Activated CD4-positive, alpha-beta memory T cell treated with anti-CD3 and anti-CD28 coated beads, Interleukin-2, amount 10 ng/mL, durations not matched to agents 7 days and 5 days (primary cell): ENCODE measurements around the gene CABP4. TPM values are rescaled to one million over a fixed set of nuclear protein-coding genes. Genes with fewer than 3 reads are reported as not detected.

Experiments used
- CTCF ChIA-PET: fragments of 350-600 bp; sonication (Branson Sonifier 250); formaldehyde crosslinking; loops from one replicate; lab custom pipeline; 2021; ENCODE audit warnings: antibody characterized with exemption, inconsistent platforms; lab: Charles Lee
- POLR2A ChIA-PET: fragments of 350-600 bp; sonication (Branson Sonifier 250); formaldehyde crosslinking; loops from one replicate; lab custom pipeline; 2021; ENCODE audit warnings: antibody characterized with exemption; lab: Charles Lee
- DNase-seq: peaks from one replicate; pipeline ENCODE4 v3.0.0-alpha.2; 2020
- H3K27ac Mint-ChIP-seq: one replicate; pipeline ENCODE4 v1.8.0; 2021; ENCODE audit warnings: mild to moderate bottlenecking, mixed read lengths
- H3K27me3 Mint-ChIP-seq: one replicate; pipeline ENCODE4 v1.8.0; 2021; ENCODE audit warnings: mixed read lengths
- H3K36me3 Mint-ChIP-seq: one replicate; pipeline ENCODE4 v1.8.0; 2021; ENCODE audit warnings: low read depth, mixed read lengths
- H3K4me1 Mint-ChIP-seq: one replicate; pipeline ENCODE4 v1.8.0; 2021; ENCODE audit warnings: mixed read lengths
- H3K4me3 Mint-ChIP-seq: one replicate; pipeline ENCODE4 v1.8.0; 2021; ENCODE audit warnings: mild to moderate bottlenecking, mixed read lengths
- H3K9me3 Mint-ChIP-seq: one replicate; pipeline ENCODE4 v1.8.0; 2021; ENCODE audit warnings: mixed read lengths
- total RNA-seq, 2 experiments: library from RNA; stranded (reverse); gene quantifications; one replicate each; pipeline ENCODE4 v1.2.3, GENCODE V29; 2021

The CABP4 gene
- total RNA-seq, 2 experiments from 2014 or later = 2.3 to 3.3 TPM

- Mint-ChIP-seq H3K4me1 (peaks cover 37% of the 10 kb centered on the region), H3K9me3 (no peaks in the 10 kb centered on the region), H3K27me3 (no peaks in the 10 kb centered on the region), H3K36me3 (peaks cover 57% of the 10 kb centered on the region), H3K4me3 (no peak overlapping the region), H3K27ac (no peak overlapping the region)
- POLR2A ChIA-PET = interaction anchor here (1.0 to 7.9 kb wide), 7 partner anchors 9 to 202 kb away, joined by 3 to 39 read pairs (median 4); partner anchors contain the start of genes PITPNM1 and PTPRCAP
- no peak for DNase-seq
- CTCF ChIA-PET = no interaction called here
Measured at GRCh38 chr11:67490727-67491065, 35.5 kb downstream of the CABP4 start.

GRCh38 chr11:67491276-67492068 is 36.3 kb downstream of the CABP4 start:
- Mint-ChIP-seq H3K27ac (no peak overlapping the region), H3K4me1 (peaks cover 29% of the 10 kb centered on the region), H3K27me3 (no peaks in the 10 kb centered on the region), H3K9me3 (no peaks in the 10 kb centered on the region), H3K36me3 (peaks cover 57% of the 10 kb centered on the region), H3K4me3 (no peak overlapping the region)
- POLR2A ChIA-PET = interaction anchor here (1.0 to 7.9 kb wide), 8 partner anchors 11 to 203 kb away, joined by 3 to 39 read pairs (median 4); partner anchors contain the start of genes PITPNM1 and PTPRCAP
- CTCF ChIA-PET = no interaction called here
- DNase-seq = no peak

GRCh38 chr11:67492069-67492727 is 37.0 kb downstream of the CABP4 start:
- no peak for DNase-seq
- H3K36me3 Mint-ChIP-seq = peaks cover 55% of the 10 kb centered on the region
- H3K4me1 Mint-ChIP-seq = peaks cover 22% of the 10 kb centered on the region
- CTCF ChIA-PET = no interaction called here
- H3K9me3 Mint-ChIP-seq = no peaks in the 10 kb centered on the region
- no peaks in the 10 kb centered on the region for H3K27me3 Mint-ChIP-seq
- no peak overlapping the region for H3K27ac Mint-ChIP-seq
- POLR2A ChIA-PET = interaction anchor here (0.9 to 3.2 kb wide), 7 partner anchors 8 to 101 kb away, joined by 3 to 27 read pairs (median 4); partner anchors contain the start of gene PTPRCAP
- H3K4me3 Mint-ChIP-seq = no peak overlapping the region

- no peak overlapping the region for H3K27ac Mint-ChIP-seq
- peaks cover 55% of the 10 kb centered on the region for H3K36me3 Mint-ChIP-seq
- no peak overlapping the region for H3K4me3 Mint-ChIP-seq
- DNase-seq = peak; percentile 31
- H3K27me3 Mint-ChIP-seq = no peaks in the 10 kb centered on the region
- no peaks in the 10 kb centered on the region for H3K9me3 Mint-ChIP-seq
- ChIA-PET POLR2A (interaction anchor here (0.9 to 3.2 kb wide), 6 partner anchors 9 to 102 kb away, joined by 3 to 27 read pairs (median 4); partner anchors contain the start of gene PTPRCAP), CTCF (no interaction called here)
- peaks cover 14% of the 10 kb centered on the region for H3K4me1 Mint-ChIP-seq
Measured at GRCh38 chr11:67492801-67493547, 37.8 kb downstream of the CABP4 start.

GRCh38 chr11:67493548-67494370 is 38.6 kb downstream of the CABP4 start:
- DNase-seq = no peak
- no peaks in the 10 kb centered on the region for H3K9me3 Mint-ChIP-seq
- H3K27ac Mint-ChIP-seq = no peak overlapping the region
- CTCF ChIA-PET = no interaction called here
- no peak overlapping the region for H3K4me3 Mint-ChIP-seq
- POLR2A ChIA-PET = interaction anchor here (1.2 kb wide), 1 partner anchor 25 kb away, joined by 4 read pairs; no protein-coding TSS in a partner anchor
- peaks cover 53% of the 10 kb centered on the region for H3K36me3 Mint-ChIP-seq
- peaks cover 6% of the 10 kb centered on the region for H3K4me1 Mint-ChIP-seq
- H3K27me3 Mint-ChIP-seq = no peaks in the 10 kb centered on the region

- H3K27ac Mint-ChIP-seq = no peak overlapping the region
- CTCF ChIA-PET = no interaction called here
Measured at GRCh38 chr11:67494371-67495233, 39.4 kb downstream of the CABP4 start.

GRCh38 chr11:67495234-67496005 is 40.3 kb downstream of the CABP4 start:
- no peak for DNase-seq
- POLR2A ChIA-PET = no interaction called here
- Mint-ChIP-seq H3K27ac (no peak overlapping the region), H3K4me3 (no peak overlapping the region), H3K36me3 (peaks cover 49% of the 10 kb centered on the region), H3K4me1 (peaks cover under 1% of the 10 kb centered on the region), H3K9me3 (no peaks in the 10 kb centered on the region), H3K27me3 (no peaks in the 10 kb centered on the region)
- CTCF ChIA-PET = no interaction called here

More at GRCh38 chr11:67494371-67495233, 39.4 kb downstream of the CABP4 start:
- H3K36me3 Mint-ChIP-seq = peaks cover 52% of the 10 kb centered on the region
- no peaks in the 10 kb centered on the region for H3K9me3 Mint-ChIP-seq
- no peaks in the 10 kb centered on the region for H3K27me3 Mint-ChIP-seq
- POLR2A ChIA-PET = no interaction called here
- DNase-seq = no peak
- peaks cover 3% of the 10 kb centered on the region for H3K4me1 Mint-ChIP-seq
- no peak overlapping the region for H3K4me3 Mint-ChIP-seq

- peaks cover 7% of the 10 kb centered on the region for H3K4me1 Mint-ChIP-seq
- no peak overlapping the region for H3K27ac Mint-ChIP-seq
- no peak for DNase-seq
- H3K27me3 Mint-ChIP-seq = no peaks in the 10 kb centered on the region
- no peaks in the 10 kb centered on the region for H3K9me3 Mint-ChIP-seq
- ChIA-PET POLR2A (no interaction called here), CTCF (no interaction called here)
- peaks cover 50% of the 10 kb centered on the region for H3K36me3 Mint-ChIP-seq
- H3K4me3 Mint-ChIP-seq = no peak overlapping the region
Measured at GRCh38 chr11:67496113-67496512, 41.0 kb downstream of the CABP4 start.

- no peaks in the 10 kb centered on the region for H3K27me3 Mint-ChIP-seq
- peaks cover 60% of the 10 kb centered on the region for H3K36me3 Mint-ChIP-seq
- H3K27ac Mint-ChIP-seq = no peak overlapping the region
- POLR2A ChIA-PET = no interaction called here
- no peak overlapping the region for H3K4me3 Mint-ChIP-seq
- H3K9me3 Mint-ChIP-seq = no peaks in the 10 kb centered on the region
- H3K4me1 Mint-ChIP-seq = peaks cover 14% of the 10 kb centered on the region
- CTCF ChIA-PET = no interaction called here
- no peak for DNase-seq
Measured at GRCh38 chr11:67497656-67498291, 42.6 kb downstream of the CABP4 start.

GRCh38 chr11:67498544-67498972 is 43.4 kb downstream of the CABP4 start:
- Mint-ChIP-seq H3K27ac (no peak overlapping the region), H3K36me3 (peaks cover 62% of the 10 kb centered on the region), H3K4me3 (no peak overlapping the region), H3K4me1 (peaks cover 21% of the 10 kb centered on the region), H3K9me3 (no peaks in the 10 kb centered on the region), H3K27me3 (no peaks in the 10 kb centered on the region)
- DNase-seq = no peak
- CTCF ChIA-PET = no interaction called here
- POLR2A ChIA-PET = no interaction called here
